Measurements from ENCODE around the gene ETV5.

GRCh38 chr3:186035277-186035676 lies 73.6 kb downstream of the ETV5 start:
- TF ChIP-seq SIN3A (IDR thresholded peaks at IDR 0.05; ENCODE audit: low read depth, low read length), result no peak
- no peak for TF ChIP-seq SREBF2 (IDR thresholded peaks at IDR 0.05; ENCODE audit: low read length)
- no peak for TF ChIP-seq IKZF1 (conservative IDR thresholded peaks at IDR 0.05)
- TF ChIP-seq BHLHE40 (IDR thresholded peaks at IDR 0.05; ENCODE audit: borderline replicate concordance in 1 of 2, low read depth in 2 of 2, low read length in 1 of 2), result no peak
- no peak for TF ChIP-seq POLR2A (IDR thresholded peaks at IDR 0.05; ENCODE audit: low read depth, low read length)
- no peak for TF ChIP-seq CEBPB (IDR thresholded peaks at IDR 0.05; ENCODE audit: borderline replicate concordance in 1 of 2, low read depth in 2 of 2, low read length in 2 of 2)
- TF ChIP-seq ZNF274 (IDR thresholded peaks at IDR 0.05; ENCODE audit: insufficient read depth, insufficient read length), result no peak
- TF ChIP-seq ZBTB33 (IDR thresholded peaks at IDR 0.05), result no peak
- TF ChIP-seq POLR2AphosphoS5 (IDR thresholded peaks at IDR 0.05; ENCODE audit: low read length), result no peak
- TF ChIP-seq POLR2AphosphoS2 (IDR thresholded peaks at IDR 0.05; ENCODE audit: low read depth, low read length), result no peak
- TF ChIP-seq CTCF (IDR thresholded peaks at IDR 0.05 in 2 of 3, conservative IDR thresholded peaks at IDR 0.05 in 1 of 3; ENCODE audit: control insufficient read depth in 2 of 3, extremely low read depth in 1 of 3, insufficient read depth in 1 of 3, low read depth in 3 of 3, low read length in 3 of 3), result no peak

Data from GM12878 (cell line).